Measurements from ENCODE around the gene TXNDC16. TPM values are rescaled to one million over a fixed set of nuclear protein-coding genes. Genes with fewer than 3 reads are reported as not detected.
"Not testable (repeated sequence)": the region's sequence is repeated elsewhere in the genome, so short reads cannot be mapped to it uniquely, and the experiment has no call there.

TXNDC16 gene
- total RNA-seq, 1 donor, result 9.8 TPM

GRCh38 chr14:52473557-52473956, 78.7 kb downstream of the TXNDC16 start:
- Histone ChIP-seq H3K4me1 (ENCODE audit: insufficient read depth, low read length) (no peaks in the 10 kb centered on the region), H3K9me3 (ENCODE audit: low read depth, low read length) (no peaks in the 10 kb centered on the region), H3K4me3 (ENCODE audit: insufficient read depth, low read length) (no peak overlapping the region), H3K79me2 (ENCODE audit: insufficient read depth, low read length) (no peaks in the 10 kb centered on the region), H3K4me2 (ENCODE audit: insufficient read depth, low read length) (no peak overlapping the region), H3K27ac (ENCODE audit: low read depth, low read length) (no peak overlapping the region), H3K27me3 (ENCODE audit: insufficient read depth, low read length) (no peaks in the 10 kb centered on the region), H4K20me1 (ENCODE audit: insufficient read depth, low read length) (no peaks in the 10 kb centered on the region), H2AFZ (ENCODE audit: low read length) (no peak overlapping the region), H3K36me3 (ENCODE audit: insufficient read depth, low read length) (no peaks in the 10 kb centered on the region)
- peak; percentile 41 for TF ChIP-seq CTCF (IDR thresholded peaks at IDR 0.05; ENCODE audit: extremely low read depth, low read depth, low read length)
- DNase-seq (ENCODE audit: insufficient read length, low spot score, missing footprints), result peak; percentile 43

GRCh38 chr14:52472728-52473127, 79.6 kb downstream of the TXNDC16 start:
- Histone ChIP-seq H3K79me2 (ENCODE audit: insufficient read depth, low read length) (no peaks in the 10 kb centered on the region), H3K27me3 (ENCODE audit: insufficient read depth, low read length) (no peaks in the 10 kb centered on the region), H3K27ac (ENCODE audit: low read depth, low read length) (no peak overlapping the region), H3K4me2 (ENCODE audit: insufficient read depth, low read length) (no peak overlapping the region), H4K20me1 (ENCODE audit: insufficient read depth, low read length) (no peaks in the 10 kb centered on the region), H3K9me3 (ENCODE audit: low read depth, low read length) (no peaks in the 10 kb centered on the region), H3K4me1 (ENCODE audit: insufficient read depth, low read length) (no peaks in the 10 kb centered on the region), H3K36me3 (ENCODE audit: insufficient read depth, low read length) (no peaks in the 10 kb centered on the region), H3K4me3 (ENCODE audit: insufficient read depth, low read length) (no peak overlapping the region), H2AFZ (ENCODE audit: low read length) (peak overlapping the region; percentile 24)
- no peak for DNase-seq (ENCODE audit: insufficient read length, low spot score, missing footprints)
- no peak for TF ChIP-seq CTCF (IDR thresholded peaks at IDR 0.05; ENCODE audit: extremely low read depth, low read depth, low read length)

- H3K27me3 ChIP-seq (ENCODE audit: insufficient read depth, low read length); H3K9me3 ChIP-seq (ENCODE audit: low read depth, low read length); H3K79me2 ChIP-seq (ENCODE audit: insufficient read depth, low read length); H3K4me2 ChIP-seq (ENCODE audit: insufficient read depth, low read length); H3K27ac ChIP-seq (ENCODE audit: low read depth, low read length); H3K36me3 ChIP-seq (ENCODE audit: insufficient read depth, low read length); H3K4me1 ChIP-seq (ENCODE audit: insufficient read depth, low read length); H4K20me1 ChIP-seq (ENCODE audit: insufficient read depth, low read length); DNase-seq (ENCODE audit: insufficient read length, low spot score, missing footprints); H3K4me3 ChIP-seq (ENCODE audit: insufficient read depth, low read length); H2AFZ ChIP-seq (ENCODE audit: low read length): not testable (repeated sequence)
Observed at GRCh38 chr14:52472251-52472650, 80.1 kb downstream of the TXNDC16 start.

GRCh38 chr14:52467515-52468266, 84.6 kb downstream of the TXNDC16 start:
- H3K4me3 ChIP-seq (ENCODE audit: insufficient read depth, low read length), result no peak overlapping the region
- no peaks in the 10 kb centered on the region for H3K9me3 ChIP-seq (ENCODE audit: low read depth, low read length)
- DNase-seq (ENCODE audit: insufficient read length, low spot score, missing footprints), result no peak
- H3K27me3 ChIP-seq (ENCODE audit: insufficient read depth, low read length), result no peaks in the 10 kb centered on the region
- H2AFZ ChIP-seq (ENCODE audit: low read length), result no peak overlapping the region
- H3K4me1 ChIP-seq (ENCODE audit: insufficient read depth, low read length), result peaks cover 4% of the 10 kb centered on the region
- TF ChIP-seq CTCF (IDR thresholded peaks at IDR 0.05; ENCODE audit: extremely low read depth, low read depth, low read length), result no peak
- H3K79me2 ChIP-seq (ENCODE audit: insufficient read depth, low read length), result no peaks in the 10 kb centered on the region
- no peaks in the 10 kb centered on the region for H3K36me3 ChIP-seq (ENCODE audit: insufficient read depth, low read length)
- H4K20me1 ChIP-seq (ENCODE audit: insufficient read depth, low read length), result no peaks in the 10 kb centered on the region
- no peak overlapping the region for H3K4me2 ChIP-seq (ENCODE audit: insufficient read depth, low read length)
- no peak overlapping the region for H3K27ac ChIP-seq (ENCODE audit: low read depth, low read length)

Measured in osteoblast (primary cell).